ENCODE results near the gene FAM120AOS.

DNA sequence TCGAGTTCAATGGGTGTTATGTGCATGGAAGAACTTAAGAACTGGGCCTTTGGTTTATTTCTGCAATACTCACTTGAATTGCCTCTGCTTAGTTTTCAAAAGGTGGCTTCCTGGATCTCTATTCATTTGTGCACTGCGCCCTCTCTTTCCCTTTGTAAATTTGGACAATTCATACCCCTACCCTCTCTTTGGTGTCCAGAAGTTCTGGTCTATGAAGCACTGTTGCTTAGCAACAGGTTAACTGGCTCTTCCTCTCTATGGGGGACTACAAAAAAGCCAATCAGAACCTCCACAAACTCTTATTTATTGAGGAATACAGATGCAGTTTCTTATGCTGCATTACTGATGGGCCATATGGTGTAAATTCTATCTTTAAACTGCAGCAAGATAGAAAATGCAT lies 15.4 kb downstream of the FAM120AOS start:
- TF ChIP-seq, protein P1, sequence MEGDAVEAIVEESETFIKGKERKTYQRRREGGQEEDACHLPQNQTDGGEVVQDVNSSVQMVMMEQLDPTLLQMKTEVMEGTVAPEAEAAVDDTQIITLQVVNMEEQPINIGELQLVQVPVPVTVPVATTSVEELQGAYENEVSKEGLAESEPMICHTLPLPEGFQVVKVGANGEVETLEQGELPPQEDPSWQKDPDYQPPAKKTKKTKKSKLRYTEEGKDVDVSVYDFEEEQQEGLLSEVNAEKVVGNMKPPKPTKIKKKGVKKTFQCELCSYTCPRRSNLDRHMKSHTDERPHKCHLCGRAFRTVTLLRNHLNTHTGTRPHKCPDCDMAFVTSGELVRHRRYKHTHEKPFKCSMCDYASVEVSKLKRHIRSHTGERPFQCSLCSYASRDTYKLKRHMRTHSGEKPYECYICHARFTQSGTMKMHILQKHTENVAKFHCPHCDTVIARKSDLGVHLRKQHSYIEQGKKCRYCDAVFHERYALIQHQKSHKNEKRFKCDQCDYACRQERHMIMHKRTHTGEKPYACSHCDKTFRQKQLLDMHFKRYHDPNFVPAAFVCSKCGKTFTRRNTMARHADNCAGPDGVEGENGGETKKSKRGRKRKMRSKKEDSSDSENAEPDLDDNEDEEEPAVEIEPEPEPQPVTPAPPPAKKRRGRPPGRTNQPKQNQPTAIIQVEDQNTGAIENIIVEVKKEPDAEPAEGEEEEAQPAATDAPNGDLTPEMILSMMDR (conservative IDR thresholded peaks at IDR 0.05; ENCODE audit: low read depth, low read length): no peak
- TF ChIP-seq POLR2A (IDR thresholded peaks at IDR 0.05; ENCODE audit: low read depth, low read length) (no peak), RAD21 (IDR thresholded peaks at IDR 0.05; ENCODE audit: low read length) (no peak), FOS (IDR thresholded peaks at IDR 0.05; ENCODE audit: low read depth, low read length) (no peak), CEBPB (IDR thresholded peaks at IDR 0.05; ENCODE audit: low read depth, low read length) (no peak), SMC3 (IDR thresholded peaks at IDR 0.05; ENCODE audit: low read depth, low read length) (no peak), BHLHE40 (IDR thresholded peaks at IDR 0.05; ENCODE audit: low read depth, low read length) (no peak), MXI1 (IDR thresholded peaks at IDR 0.05; ENCODE audit: borderline replicate concordance, low read depth, low read length) (no peak), MAZ (IDR thresholded peaks at IDR 0.05; ENCODE audit: borderline replicate concordance, low read depth, low read length) (no peak), RFX5 (IDR thresholded peaks at IDR 0.05; ENCODE audit: low read depth, low read length) (no peak), NFE2L2 (IDR thresholded peaks at IDR 0.05; ENCODE audit: low read depth, low read length) (no peak), CHD1 (IDR thresholded peaks at IDR 0.05; ENCODE audit: low read depth, low read length) (no peak)
- TF ChIP-seq, protein P2, sequence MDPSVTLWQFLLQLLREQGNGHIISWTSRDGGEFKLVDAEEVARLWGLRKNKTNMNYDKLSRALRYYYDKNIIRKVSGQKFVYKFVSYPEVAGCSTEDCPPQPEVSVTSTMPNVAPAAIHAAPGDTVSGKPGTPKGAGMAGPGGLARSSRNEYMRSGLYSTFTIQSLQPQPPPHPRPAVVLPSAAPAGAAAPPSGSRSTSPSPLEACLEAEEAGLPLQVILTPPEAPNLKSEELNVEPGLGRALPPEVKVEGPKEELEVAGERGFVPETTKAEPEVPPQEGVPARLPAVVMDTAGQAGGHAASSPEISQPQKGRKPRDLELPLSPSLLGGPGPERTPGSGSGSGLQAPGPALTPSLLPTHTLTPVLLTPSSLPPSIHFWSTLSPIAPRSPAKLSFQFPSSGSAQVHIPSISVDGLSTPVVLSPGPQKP (IDR thresholded peaks at IDR 0.05; ENCODE audit: borderline replicate concordance, low read depth, low read length): no peak

Data from IMR-90 (cell line).